Measurements from ENCODE around the gene TEX11.

DNA sequence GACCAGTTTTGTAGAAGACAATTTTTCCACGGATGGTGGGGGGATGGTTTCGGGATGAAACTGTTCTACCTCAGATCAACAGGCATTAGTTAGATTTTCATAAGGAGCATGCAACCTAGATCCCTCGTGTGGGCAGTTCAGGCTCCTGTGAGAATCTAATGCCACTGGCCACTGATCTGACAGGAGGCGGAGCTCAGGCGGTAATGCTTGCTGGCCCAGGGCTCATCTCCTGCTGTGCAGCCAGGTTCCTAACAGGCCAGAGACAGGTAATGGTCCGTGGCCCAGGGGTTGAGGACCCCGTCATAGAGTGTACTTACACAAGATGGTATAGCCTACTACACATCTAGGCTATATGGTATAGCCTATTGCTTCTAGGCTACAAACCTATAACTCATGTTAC is 7.0 kb downstream of the TEX11 start:
- TF ChIP-seq POLR2AphosphoS5 (IDR thresholded peaks at IDR 0.05; ENCODE audit: low read depth) = no peak
- TF ChIP-seq, protein P1, sequence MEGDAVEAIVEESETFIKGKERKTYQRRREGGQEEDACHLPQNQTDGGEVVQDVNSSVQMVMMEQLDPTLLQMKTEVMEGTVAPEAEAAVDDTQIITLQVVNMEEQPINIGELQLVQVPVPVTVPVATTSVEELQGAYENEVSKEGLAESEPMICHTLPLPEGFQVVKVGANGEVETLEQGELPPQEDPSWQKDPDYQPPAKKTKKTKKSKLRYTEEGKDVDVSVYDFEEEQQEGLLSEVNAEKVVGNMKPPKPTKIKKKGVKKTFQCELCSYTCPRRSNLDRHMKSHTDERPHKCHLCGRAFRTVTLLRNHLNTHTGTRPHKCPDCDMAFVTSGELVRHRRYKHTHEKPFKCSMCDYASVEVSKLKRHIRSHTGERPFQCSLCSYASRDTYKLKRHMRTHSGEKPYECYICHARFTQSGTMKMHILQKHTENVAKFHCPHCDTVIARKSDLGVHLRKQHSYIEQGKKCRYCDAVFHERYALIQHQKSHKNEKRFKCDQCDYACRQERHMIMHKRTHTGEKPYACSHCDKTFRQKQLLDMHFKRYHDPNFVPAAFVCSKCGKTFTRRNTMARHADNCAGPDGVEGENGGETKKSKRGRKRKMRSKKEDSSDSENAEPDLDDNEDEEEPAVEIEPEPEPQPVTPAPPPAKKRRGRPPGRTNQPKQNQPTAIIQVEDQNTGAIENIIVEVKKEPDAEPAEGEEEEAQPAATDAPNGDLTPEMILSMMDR (conservative IDR thresholded peaks at IDR 0.05; ENCODE audit: low read depth in 2 of 2) = no peak
